Gastrocnemius medialis (tissue), 4 donors: ENCODE measurements around the gene APOA1.

Experiments
- POLR2A ChIP-seq, 2 donors: fragments of 450-650 bp; IDR thresholded peaks; one replicate each; pipeline ENCODE4 v1.6.1; 2017; ENCODE audit warnings: antibody characterized with exemption in 2 of 2, mild to moderate bottlenecking in 2 of 2, moderate library complexity in 2 of 2
- TF ChIP-seq, protein P1 (sequence below), 5 experiments: fragments of 450-650 bp in 3 of 5; fragments of 200-600 bp in 2 of 5; sonication (generic) in 2 of 5; IDR thresholded peaks in 4 of 5; conservative IDR thresholded peaks in 1 of 5; 1 replicate in 4 of 5; 2 replicates in 1 of 5; pipeline ENCODE4 v1.5.1; 2016 to 2019; ENCODE audit warnings: antibody characterized with exemption in 5 of 5, mild to moderate bottlenecking in 3 of 5, moderate library complexity in 3 of 5

DNA sequence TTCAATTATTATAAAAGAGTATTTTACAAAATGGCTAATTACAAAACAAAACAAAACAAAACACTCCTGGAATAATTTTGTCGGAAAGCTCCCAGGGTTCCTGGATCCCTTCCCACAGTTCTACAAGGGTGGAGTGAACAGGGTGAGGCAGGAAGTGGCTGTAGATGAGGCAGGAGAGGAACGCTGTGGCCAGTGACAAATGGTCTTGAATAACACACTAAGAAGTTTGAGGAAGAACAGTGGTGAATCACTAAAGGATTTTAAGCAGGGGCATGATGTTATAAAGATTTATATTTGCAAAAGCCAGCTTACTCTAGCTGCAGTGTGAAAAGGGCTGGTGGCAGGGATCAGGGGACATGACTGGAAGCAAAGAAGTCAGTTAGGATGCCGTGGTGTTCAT lies 33.8 kb upstream of the APOA1 start:
- TF ChIP-seq, protein P1, sequence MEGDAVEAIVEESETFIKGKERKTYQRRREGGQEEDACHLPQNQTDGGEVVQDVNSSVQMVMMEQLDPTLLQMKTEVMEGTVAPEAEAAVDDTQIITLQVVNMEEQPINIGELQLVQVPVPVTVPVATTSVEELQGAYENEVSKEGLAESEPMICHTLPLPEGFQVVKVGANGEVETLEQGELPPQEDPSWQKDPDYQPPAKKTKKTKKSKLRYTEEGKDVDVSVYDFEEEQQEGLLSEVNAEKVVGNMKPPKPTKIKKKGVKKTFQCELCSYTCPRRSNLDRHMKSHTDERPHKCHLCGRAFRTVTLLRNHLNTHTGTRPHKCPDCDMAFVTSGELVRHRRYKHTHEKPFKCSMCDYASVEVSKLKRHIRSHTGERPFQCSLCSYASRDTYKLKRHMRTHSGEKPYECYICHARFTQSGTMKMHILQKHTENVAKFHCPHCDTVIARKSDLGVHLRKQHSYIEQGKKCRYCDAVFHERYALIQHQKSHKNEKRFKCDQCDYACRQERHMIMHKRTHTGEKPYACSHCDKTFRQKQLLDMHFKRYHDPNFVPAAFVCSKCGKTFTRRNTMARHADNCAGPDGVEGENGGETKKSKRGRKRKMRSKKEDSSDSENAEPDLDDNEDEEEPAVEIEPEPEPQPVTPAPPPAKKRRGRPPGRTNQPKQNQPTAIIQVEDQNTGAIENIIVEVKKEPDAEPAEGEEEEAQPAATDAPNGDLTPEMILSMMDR (IDR thresholded peaks at IDR 0.05 in 4 of 5, conservative IDR thresholded peaks at IDR 0.05 in 1 of 5): no peak
- TF ChIP-seq POLR2A (IDR thresholded peaks at IDR 0.05): no peak
